Measurements from ENCODE around the gene PEX14. TPM values are rescaled to one million over a fixed set of nuclear protein-coding genes. Genes with fewer than 3 reads are reported as not detected.

PEX14 gene
- total RNA-seq, 1 experiment from 2014 or later: 36.0 TPM

- intact Hi-C loops (cut with micrococcal nuclease; ENCODE audit: unreplicated experiment): loop anchor here (2.0 kb wide), 1 partner anchor 66 kb away; no protein-coding TSS in a partner anchor
- in situ Hi-C loops (cut with HindIII; ENCODE audit: low pct_unique_long_range_greater_than_20kb, low sequenced_read_pairs): no loop called here
- Histone ChIP-seq H3K27me3 (ENCODE audit: control insufficient read depth, insufficient read depth, low read length) (no peaks in the 10 kb centered on the region), H3K4me3 (ENCODE audit: low read depth in 2 of 2, low read length in 2 of 2) (peak overlapping the region in 1 of 2 experiments; percentile 40; a peak in 2 of 4 replicates), H3K4me1 (ENCODE audit: control insufficient read depth, insufficient read depth, low read length) (peaks cover 12% of the 10 kb centered on the region), H3K36me3 (ENCODE audit: control insufficient read depth, insufficient read depth, low read length) (no peaks in the 10 kb centered on the region), H3K27ac (ENCODE audit: low read length) (peak overlapping the region; percentile 7), H3K9me3 (ENCODE audit: control insufficient read depth, insufficient read depth, low read depth, low read length) (no peaks in the 10 kb centered on the region)
- TF ChIP-seq, protein P1, sequence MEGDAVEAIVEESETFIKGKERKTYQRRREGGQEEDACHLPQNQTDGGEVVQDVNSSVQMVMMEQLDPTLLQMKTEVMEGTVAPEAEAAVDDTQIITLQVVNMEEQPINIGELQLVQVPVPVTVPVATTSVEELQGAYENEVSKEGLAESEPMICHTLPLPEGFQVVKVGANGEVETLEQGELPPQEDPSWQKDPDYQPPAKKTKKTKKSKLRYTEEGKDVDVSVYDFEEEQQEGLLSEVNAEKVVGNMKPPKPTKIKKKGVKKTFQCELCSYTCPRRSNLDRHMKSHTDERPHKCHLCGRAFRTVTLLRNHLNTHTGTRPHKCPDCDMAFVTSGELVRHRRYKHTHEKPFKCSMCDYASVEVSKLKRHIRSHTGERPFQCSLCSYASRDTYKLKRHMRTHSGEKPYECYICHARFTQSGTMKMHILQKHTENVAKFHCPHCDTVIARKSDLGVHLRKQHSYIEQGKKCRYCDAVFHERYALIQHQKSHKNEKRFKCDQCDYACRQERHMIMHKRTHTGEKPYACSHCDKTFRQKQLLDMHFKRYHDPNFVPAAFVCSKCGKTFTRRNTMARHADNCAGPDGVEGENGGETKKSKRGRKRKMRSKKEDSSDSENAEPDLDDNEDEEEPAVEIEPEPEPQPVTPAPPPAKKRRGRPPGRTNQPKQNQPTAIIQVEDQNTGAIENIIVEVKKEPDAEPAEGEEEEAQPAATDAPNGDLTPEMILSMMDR (IDR thresholded peaks at IDR 0.05): peak; percentile 99
- no peak for TF ChIP-seq TCF7L2 (IDR thresholded peaks at IDR 0.05; ENCODE audit: low read depth, low read length)
- TF ChIP-seq SIN3A (IDR thresholded peaks at IDR 0.05; ENCODE audit: borderline replicate concordance, insufficient read depth, low read depth, low read length): no peak
- TF ChIP-seq, protein P2, sequence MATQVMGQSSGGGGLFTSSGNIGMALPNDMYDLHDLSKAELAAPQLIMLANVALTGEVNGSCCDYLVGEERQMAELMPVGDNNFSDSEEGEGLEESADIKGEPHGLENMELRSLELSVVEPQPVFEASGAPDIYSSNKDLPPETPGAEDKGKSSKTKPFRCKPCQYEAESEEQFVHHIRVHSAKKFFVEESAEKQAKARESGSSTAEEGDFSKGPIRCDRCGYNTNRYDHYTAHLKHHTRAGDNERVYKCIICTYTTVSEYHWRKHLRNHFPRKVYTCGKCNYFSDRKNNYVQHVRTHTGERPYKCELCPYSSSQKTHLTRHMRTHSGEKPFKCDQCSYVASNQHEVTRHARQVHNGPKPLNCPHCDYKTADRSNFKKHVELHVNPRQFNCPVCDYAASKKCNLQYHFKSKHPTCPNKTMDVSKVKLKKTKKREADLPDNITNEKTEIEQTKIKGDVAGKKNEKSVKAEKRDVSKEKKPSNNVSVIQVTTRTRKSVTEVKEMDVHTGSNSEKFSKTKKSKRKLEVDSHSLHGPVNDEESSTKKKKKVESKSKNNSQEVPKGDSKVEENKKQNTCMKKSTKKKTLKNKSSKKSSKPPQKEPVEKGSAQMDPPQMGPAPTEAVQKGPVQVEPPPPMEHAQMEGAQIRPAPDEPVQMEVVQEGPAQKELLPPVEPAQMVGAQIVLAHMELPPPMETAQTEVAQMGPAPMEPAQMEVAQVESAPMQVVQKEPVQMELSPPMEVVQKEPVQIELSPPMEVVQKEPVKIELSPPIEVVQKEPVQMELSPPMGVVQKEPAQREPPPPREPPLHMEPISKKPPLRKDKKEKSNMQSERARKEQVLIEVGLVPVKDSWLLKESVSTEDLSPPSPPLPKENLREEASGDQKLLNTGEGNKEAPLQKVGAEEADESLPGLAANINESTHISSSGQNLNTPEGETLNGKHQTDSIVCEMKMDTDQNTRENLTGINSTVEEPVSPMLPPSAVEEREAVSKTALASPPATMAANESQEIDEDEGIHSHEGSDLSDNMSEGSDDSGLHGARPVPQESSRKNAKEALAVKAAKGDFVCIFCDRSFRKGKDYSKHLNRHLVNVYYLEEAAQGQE (IDR thresholded peaks at IDR 0.05; ENCODE audit: insufficient read depth in 1 of 2, low read depth in 2 of 2, low read length in 1 of 2): no peak
- TF ChIP-seq POLR2AphosphoS5 (IDR thresholded peaks at IDR 0.05; ENCODE audit: low read depth, low read length): no peak
- BruUV-seq (replicated peaks): no TSS peak
- ChIA-PET CTCF (interaction anchor here (0.6 to 2.0 kb wide), 7 partner anchors 8 to 559 kb away, joined by 3 to 11 read pairs (median 4); partner anchors contain the start of gene CENPS), POLR2A (interaction anchor here (0.6 to 1.0 kb wide), 2 partner anchors 65 to 561 kb away, joined by 3 to 6 read pairs; partner anchors contain the start of gene CENPS)
- no peak for DNase-seq (ENCODE audit: low read depth, low spot score)
- peak; percentile 93 for ATAC-seq
These were observed 20.2 kb downstream of the PEX14 start for GRCh38 chr1:10494754-10495474.

DNA sequence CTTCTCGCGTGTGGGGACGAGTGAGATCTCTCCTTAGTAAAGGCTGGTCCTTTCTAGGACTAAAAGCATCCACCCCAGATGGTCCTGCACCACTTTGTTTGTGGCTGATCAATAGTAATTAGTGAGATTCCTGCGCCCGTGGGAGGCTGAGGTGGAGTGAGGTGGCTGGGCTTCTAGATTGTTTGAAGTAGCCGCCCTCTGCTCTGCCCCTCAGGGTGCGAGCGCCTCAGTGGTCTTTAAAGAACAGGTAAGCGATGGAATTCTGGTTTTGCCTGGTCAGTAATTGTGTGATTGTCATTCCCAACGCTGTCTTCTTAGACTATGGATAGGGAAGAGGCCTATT lies 20.7 kb downstream of the PEX14 start:
- TF ChIP-seq, protein P2 (IDR thresholded peaks at IDR 0.05; ENCODE audit: insufficient read depth in 1 of 2, low read depth in 2 of 2, low read length in 1 of 2): no peak
- TF ChIP-seq TCF7L2 (IDR thresholded peaks at IDR 0.05; ENCODE audit: low read depth, low read length) (no peak), SIN3A (IDR thresholded peaks at IDR 0.05; ENCODE audit: borderline replicate concordance, insufficient read depth, low read depth, low read length) (no peak), POLR2AphosphoS5 (IDR thresholded peaks at IDR 0.05; ENCODE audit: low read depth, low read length) (no peak)
- TF ChIP-seq, protein P1 (IDR thresholded peaks at IDR 0.05): no peak
- ChIA-PET POLR2A (no interaction called here), CTCF (interaction anchor here (0.6 to 2.0 kb wide), 2 partner anchors 12 to 445 kb away, joined by 4 to 9 read pairs; no protein-coding TSS in a partner anchor)
- Histone ChIP-seq H3K27me3 (ENCODE audit: control insufficient read depth, insufficient read depth, low read length) (no peaks in the 10 kb centered on the region), H3K9me3 (ENCODE audit: control insufficient read depth, insufficient read depth, low read depth, low read length) (no peaks in the 10 kb centered on the region), H3K4me3 (ENCODE audit: low read depth in 2 of 2, low read length in 2 of 2) (no peak overlapping the region), H3K27ac (ENCODE audit: low read length) (peak overlapping the region; percentile 7), H3K4me1 (ENCODE audit: control insufficient read depth, insufficient read depth, low read length) (peaks cover 12% of the 10 kb centered on the region), H3K36me3 (ENCODE audit: control insufficient read depth, insufficient read depth, low read length) (no peaks in the 10 kb centered on the region)
- BruUV-seq (replicated peaks): no TSS peak
- intact Hi-C loops (cut with micrococcal nuclease; ENCODE audit: unreplicated experiment) (loop anchor here (2.0 kb wide), 1 partner anchor 67 kb away; no protein-coding TSS in a partner anchor), in situ Hi-C loops (cut with HindIII; ENCODE audit: low pct_unique_long_range_greater_than_20kb, low sequenced_read_pairs) (no loop called here)
- DNase-seq (ENCODE audit: low read depth, low spot score) (no peak), ATAC-seq (no peak)

Data from Panc1 (cell line).